Neural cell (in vitro differentiated cells): ENCODE results near the gene EP400. TPM values are rescaled to one million over a fixed set of nuclear protein-coding genes. Genes with fewer than 3 reads are reported as not detected.

Experiments
- H2AFZ ChIP-seq: fragments of 200-600, 300-800 bp; sonication (generic), shearing (Covaris generic); 2 replicates; pipeline ENCODE4 v1.6.0; 2014; ENCODE audit warnings: low read depth, mild to moderate bottlenecking, antibody characterized with exemption, low read length, moderate library complexity
- H3F3A ChIP-seq: fragments of 200-600 bp; shearing (Covaris generic); 2 replicates; pipeline ENCODE4 v1.6.1; 2016; ENCODE audit warnings: mild to moderate bottlenecking, moderate library complexity, mixed read lengths, antibody characterized with exemption, low read length; ENCODE audit not compliant: insufficient read depth, poor library complexity, severe bottlenecking
- H3K27ac ChIP-seq: fragments of 200-600, 300-800 bp; sonication (generic), shearing (Covaris generic); 2 replicates; pipeline ENCODE4 v1.5.1; 2014; ENCODE audit warnings: mild to moderate bottlenecking, low read length, moderate library complexity
- H3K27me3 ChIP-seq: fragments of 300-800, 200-600 bp; sonication (generic), shearing (Covaris generic); 2 replicates; pipeline ENCODE4 v1.6.0; 2014; ENCODE audit warnings: mild to moderate bottlenecking, low read depth, low read length, moderate library complexity; ENCODE audit not compliant: insufficient read depth
- H3K36me3 ChIP-seq: fragments of 300-800, 200-600 bp; sonication (generic), shearing (Covaris generic); 2 replicates; pipeline ENCODE4 v1.5.1; 2014; ENCODE audit warnings: mild to moderate bottlenecking, antibody characterized with exemption, low read length, moderate library complexity; ENCODE audit not compliant: insufficient read depth
- H3K4me2 ChIP-seq: fragments of 300-800, 200-600 bp; sonication (generic), shearing (Covaris generic); 2 replicates; pipeline ENCODE4 v1.6.0; 2014; ENCODE audit warnings: mild to moderate bottlenecking, low read length
- H3K4me3 ChIP-seq: fragments of 300-800, 200-600 bp; sonication (generic), shearing (Covaris generic); 2 replicates; pipeline ENCODE4 v1.5.1; 2014; ENCODE audit warnings: mild to moderate bottlenecking, low read length, moderate library complexity
- H3K79me2 ChIP-seq: fragments of 200-600 bp; shearing (Covaris generic); replicated peaks from 2 replicates; pipeline ENCODE4 v1.6.0; 2014; ENCODE audit warnings: mild to moderate bottlenecking, low read length, moderate library complexity; ENCODE audit not compliant: insufficient read depth
- H3K9ac ChIP-seq: fragments of 300-800, 200-600 bp; sonication (generic), shearing (Covaris generic); 2 replicates; pipeline ENCODE4 v1.6.1; 2016; ENCODE audit warnings: mild to moderate bottlenecking, low read length, mixed read lengths
- H3K9me2 ChIP-seq: fragments of 200-600 bp; shearing (Covaris generic); 2 replicates; pipeline ENCODE4 v1.6.1; 2016; ENCODE audit warnings: mild to moderate bottlenecking, low read length, mixed read lengths; ENCODE audit not compliant: insufficient read depth
- H3K9me3 ChIP-seq: fragments of 200-600, 300-800 bp; sonication (generic), shearing (Covaris generic); 2 replicates; pipeline ENCODE4 v1.6.1; 2016; ENCODE audit warnings: mild to moderate bottlenecking, mixed run types, low read length, moderate library complexity, mixed read lengths
- H4K20me1 ChIP-seq: fragments of 200-600 bp; shearing (Covaris generic); 2 replicates; pipeline ENCODE4 v1.6.1; 2016; ENCODE audit warnings: mild to moderate bottlenecking, mixed run types; ENCODE audit not compliant: insufficient read depth
- EP300 ChIP-seq: fragments of 450-650 bp; conservative IDR thresholded peaks from 2 replicates; pipeline ENCODE4 v1.6.1; 2014; ENCODE audit warnings: antibody characterized with exemption, mild to moderate bottlenecking, moderate library complexity; ENCODE audit not compliant: poor library complexity, severe bottlenecking
- EZH2 ChIP-seq: fragments of 200-600, 300-800 bp; shearing (Covaris generic), sonication (generic); IDR thresholded peaks from 2 replicates; pipeline ENCODE4 v1.6.1; 2014; ENCODE audit warnings: antibody characterized with exemption, low read length, borderline replicate concordance, mild to moderate bottlenecking; ENCODE audit not compliant: insufficient read depth, poor library complexity, severe bottlenecking
- MXI1 ChIP-seq: fragments of 450-650 bp; conservative IDR thresholded peaks from 2 replicates; pipeline ENCODE4 v1.6.1; 2014; ENCODE audit warnings: antibody characterized with exemption, mild to moderate bottlenecking; ENCODE audit not compliant: poor library complexity, severe bottlenecking
- POLR2AphosphoS5 ChIP-seq: IDR thresholded peaks from 2 replicates; pipeline ENCODE4 v1.6.1; 2012
- RAD21 ChIP-seq: fragments of 450-650 bp; conservative IDR thresholded peaks from 2 replicates; pipeline ENCODE4 v1.6.1; 2014; ENCODE audit warnings: antibody characterized with exemption, mild to moderate bottlenecking, moderate library complexity
- SMC3 ChIP-seq: fragments of 450-650 bp; conservative IDR thresholded peaks from 2 replicates; pipeline ENCODE4 v1.6.1; 2014; ENCODE audit warnings: antibody characterized with exemption, mild to moderate bottlenecking, moderate library complexity; ENCODE audit not compliant: poor library complexity
- TAF1 ChIP-seq: IDR thresholded peaks from 2 replicates; pipeline ENCODE4 v1.6.1; 2012; ENCODE audit warnings: low read depth
- polyA plus RNA-seq: library from polyadenylated mRNA; depleted of rRNA; stranded (reverse); fragments of >200 nt; gene quantifications from 2 replicates; pipeline ENCODE4 v1.2.3, GENCODE V29; 2014
- TF ChIP-seq, protein P1 (sequence below): IDR thresholded peaks from 2 replicates; pipeline ENCODE4 v1.6.1; 2012; ENCODE audit warnings: borderline replicate concordance
- TF ChIP-seq, protein P2 (sequence below): fragments of 450-650 bp; IDR thresholded peaks from 2 replicates; pipeline ENCODE4 v1.5.1; 2014; ENCODE audit warnings: antibody characterized with exemption, mild to moderate bottlenecking, moderate library complexity; ENCODE audit not compliant: poor library complexity, severe bottlenecking

Gene EP400
- polyA plus RNA-seq, 1 donor from 2014 or later, result 19.4 TPM

DNA sequence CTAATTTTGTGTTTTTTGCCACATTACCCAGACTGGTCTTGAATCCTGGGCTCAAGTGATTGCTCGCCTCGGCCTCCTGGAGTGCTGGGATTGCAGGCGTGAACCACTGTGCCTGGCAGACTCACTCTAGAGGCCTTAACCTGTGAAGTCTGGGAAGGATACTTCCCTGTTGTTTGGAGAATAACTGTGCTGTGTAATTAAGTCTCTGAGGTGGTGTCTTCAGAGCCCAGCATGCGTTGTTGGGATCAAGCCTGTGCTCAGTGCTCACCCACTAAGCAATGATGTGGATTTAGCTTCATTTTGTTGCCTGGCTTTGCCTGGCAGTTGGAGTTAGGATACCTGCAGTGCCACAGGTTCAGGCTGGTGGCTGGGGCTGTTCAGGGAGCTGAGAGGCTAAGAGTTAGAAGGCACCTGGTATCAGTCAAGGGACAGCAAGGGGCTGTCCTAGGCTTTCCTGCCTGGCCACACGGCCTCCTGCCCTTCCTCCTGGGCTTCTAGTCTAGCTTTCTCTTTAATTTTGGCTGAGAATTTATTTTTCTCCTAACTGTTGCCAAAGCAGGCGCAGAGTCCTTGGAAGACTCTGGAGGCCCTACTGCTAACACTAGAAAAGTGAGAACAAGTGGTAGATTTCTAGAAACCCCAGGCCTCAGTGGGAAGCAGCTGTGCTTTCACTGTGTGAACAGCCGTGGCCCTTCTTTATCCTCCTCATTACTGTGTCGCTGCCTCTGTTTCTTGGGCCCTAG, 38.5 kb downstream of the EP400 start:
- no peak overlapping the region for H2AFZ ChIP-seq
- H4K20me1 ChIP-seq, result no peaks in the 10 kb centered on the region
- no peaks in the 10 kb centered on the region for H3F3A ChIP-seq
- H3K36me3 ChIP-seq, result peaks cover 7% of the 10 kb centered on the region
- H3K4me3 ChIP-seq, result no peak overlapping the region
- no peak overlapping the region for H3K4me2 ChIP-seq
- TF ChIP-seq SMC3, result no peak
- TF ChIP-seq RAD21, result no peak
- TF ChIP-seq, protein P1, sequence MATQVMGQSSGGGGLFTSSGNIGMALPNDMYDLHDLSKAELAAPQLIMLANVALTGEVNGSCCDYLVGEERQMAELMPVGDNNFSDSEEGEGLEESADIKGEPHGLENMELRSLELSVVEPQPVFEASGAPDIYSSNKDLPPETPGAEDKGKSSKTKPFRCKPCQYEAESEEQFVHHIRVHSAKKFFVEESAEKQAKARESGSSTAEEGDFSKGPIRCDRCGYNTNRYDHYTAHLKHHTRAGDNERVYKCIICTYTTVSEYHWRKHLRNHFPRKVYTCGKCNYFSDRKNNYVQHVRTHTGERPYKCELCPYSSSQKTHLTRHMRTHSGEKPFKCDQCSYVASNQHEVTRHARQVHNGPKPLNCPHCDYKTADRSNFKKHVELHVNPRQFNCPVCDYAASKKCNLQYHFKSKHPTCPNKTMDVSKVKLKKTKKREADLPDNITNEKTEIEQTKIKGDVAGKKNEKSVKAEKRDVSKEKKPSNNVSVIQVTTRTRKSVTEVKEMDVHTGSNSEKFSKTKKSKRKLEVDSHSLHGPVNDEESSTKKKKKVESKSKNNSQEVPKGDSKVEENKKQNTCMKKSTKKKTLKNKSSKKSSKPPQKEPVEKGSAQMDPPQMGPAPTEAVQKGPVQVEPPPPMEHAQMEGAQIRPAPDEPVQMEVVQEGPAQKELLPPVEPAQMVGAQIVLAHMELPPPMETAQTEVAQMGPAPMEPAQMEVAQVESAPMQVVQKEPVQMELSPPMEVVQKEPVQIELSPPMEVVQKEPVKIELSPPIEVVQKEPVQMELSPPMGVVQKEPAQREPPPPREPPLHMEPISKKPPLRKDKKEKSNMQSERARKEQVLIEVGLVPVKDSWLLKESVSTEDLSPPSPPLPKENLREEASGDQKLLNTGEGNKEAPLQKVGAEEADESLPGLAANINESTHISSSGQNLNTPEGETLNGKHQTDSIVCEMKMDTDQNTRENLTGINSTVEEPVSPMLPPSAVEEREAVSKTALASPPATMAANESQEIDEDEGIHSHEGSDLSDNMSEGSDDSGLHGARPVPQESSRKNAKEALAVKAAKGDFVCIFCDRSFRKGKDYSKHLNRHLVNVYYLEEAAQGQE, result no peak
- TF ChIP-seq EP300, result no peak
- no peak for TF ChIP-seq EZH2
- no peak for TF ChIP-seq TAF1
- TF ChIP-seq, protein P2, sequence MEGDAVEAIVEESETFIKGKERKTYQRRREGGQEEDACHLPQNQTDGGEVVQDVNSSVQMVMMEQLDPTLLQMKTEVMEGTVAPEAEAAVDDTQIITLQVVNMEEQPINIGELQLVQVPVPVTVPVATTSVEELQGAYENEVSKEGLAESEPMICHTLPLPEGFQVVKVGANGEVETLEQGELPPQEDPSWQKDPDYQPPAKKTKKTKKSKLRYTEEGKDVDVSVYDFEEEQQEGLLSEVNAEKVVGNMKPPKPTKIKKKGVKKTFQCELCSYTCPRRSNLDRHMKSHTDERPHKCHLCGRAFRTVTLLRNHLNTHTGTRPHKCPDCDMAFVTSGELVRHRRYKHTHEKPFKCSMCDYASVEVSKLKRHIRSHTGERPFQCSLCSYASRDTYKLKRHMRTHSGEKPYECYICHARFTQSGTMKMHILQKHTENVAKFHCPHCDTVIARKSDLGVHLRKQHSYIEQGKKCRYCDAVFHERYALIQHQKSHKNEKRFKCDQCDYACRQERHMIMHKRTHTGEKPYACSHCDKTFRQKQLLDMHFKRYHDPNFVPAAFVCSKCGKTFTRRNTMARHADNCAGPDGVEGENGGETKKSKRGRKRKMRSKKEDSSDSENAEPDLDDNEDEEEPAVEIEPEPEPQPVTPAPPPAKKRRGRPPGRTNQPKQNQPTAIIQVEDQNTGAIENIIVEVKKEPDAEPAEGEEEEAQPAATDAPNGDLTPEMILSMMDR, result no peak
- TF ChIP-seq POLR2AphosphoS5, result no peak
- no peak for TF ChIP-seq MXI1
- H3K9me3 ChIP-seq, result no peaks in the 10 kb centered on the region
- no peaks in the 10 kb centered on the region for H3K27me3 ChIP-seq
- no peaks in the 10 kb centered on the region for H3K79me2 ChIP-seq
- H3K9ac ChIP-seq, result no peak overlapping the region
- no peaks in the 10 kb centered on the region for H3K9me2 ChIP-seq
- no peak overlapping the region for H3K27ac ChIP-seq

DNA sequence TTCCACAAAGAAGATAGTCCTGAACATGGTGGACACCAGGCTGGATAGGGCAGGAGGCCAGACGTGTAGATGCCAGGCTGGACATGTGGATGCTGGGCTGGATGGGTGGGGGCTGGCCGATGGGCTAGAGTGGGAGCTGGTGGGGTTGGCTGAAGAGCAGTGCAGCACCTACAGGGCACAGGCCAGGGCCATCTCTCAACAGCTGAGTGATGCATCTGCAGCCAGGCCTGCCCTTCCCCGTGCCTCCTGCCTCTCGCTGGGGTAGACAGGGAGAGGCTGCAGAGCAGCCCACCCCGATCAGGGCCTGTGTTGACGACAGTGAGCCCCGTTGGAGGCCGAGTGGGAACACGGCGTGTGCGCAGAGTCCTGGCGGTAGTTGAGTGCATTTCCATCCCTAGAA, 39.3 kb downstream of the EP400 start:
- Histone ChIP-seq H3F3A (no peaks in the 10 kb centered on the region), H3K36me3 (peaks cover 7% of the 10 kb centered on the region), H4K20me1 (no peaks in the 10 kb centered on the region), H3K27ac (no peak overlapping the region), H3K27me3 (no peaks in the 10 kb centered on the region), H3K4me2 (no peak overlapping the region), H3K9me3 (no peaks in the 10 kb centered on the region), H3K9ac (no peak overlapping the region), H3K79me2 (no peaks in the 10 kb centered on the region), H2AFZ (no peak overlapping the region), H3K9me2 (no peaks in the 10 kb centered on the region), H3K4me3 (no peak overlapping the region)
- TF ChIP-seq POLR2AphosphoS5, result no peak
